GM18520 (cell line): ENCODE results near the gene POLE2.
"Not testable (repeated sequence)": the region's sequence is repeated elsewhere in the genome, so short reads cannot be mapped to it uniquely, and the experiment has no call there.

ENCODE experiments used
- ATAC-seq: cut with Tn5 transposase; IDR thresholded peaks from one replicate; pipeline ENCODE4 v1.9.1; 2021; ENCODE audit not compliant: unreplicated experiment

POLE2 gene

GRCh38 chr14:49619730-49620129, 68.3 kb downstream of the POLE2 start:
- no peak for ATAC-seq

GRCh38 chr14:49619273-49619672, 68.7 kb downstream of the POLE2 start:
- ATAC-seq: not testable (repeated sequence)

GRCh38 chr14:49617852-49618519, 70.0 kb downstream of the POLE2 start:
- no peak for ATAC-seq

- ATAC-seq: no peak
These were observed 72.2 kb downstream of the POLE2 start for GRCh38 chr14:49615776-49616175.

- no peak for ATAC-seq
These were observed 73.8 kb downstream of the POLE2 start for GRCh38 chr14:49614196-49614595.

- ATAC-seq: no peak
These were observed 75.3 kb downstream of the POLE2 start for GRCh38 chr14:49612671-49613070.

- ATAC-seq: no peak
These were observed 75.8 kb downstream of the POLE2 start for GRCh38 chr14:49612251-49612650.

- ATAC-seq: no peak
These were observed 80.4 kb downstream of the POLE2 start for GRCh38 chr14:49607583-49607982.

GRCh38 chr14:49598485-49599300, 89.3 kb downstream of the POLE2 start, which contains the start of gene LRR1:
LRR1 (plus strand) TSS chr14:49598940; CDS start chr14:49599021, 81 bp downstream.
- peak; percentile 34 for ATAC-seq

- ATAC-seq: no peak
These were observed 89.9 kb downstream of the POLE2 start for GRCh38 chr14:49598189-49598484.

GRCh38 chr14:49594347-49595091, 93.5 kb downstream of the POLE2 start:
- ATAC-seq: no peak
